ENCODE measurements around the gene ZNF234. TPM values are rescaled to one million over a fixed set of nuclear protein-coding genes. Genes with fewer than 3 reads are reported as not detected.

Gene ZNF234
- total RNA-seq (2022; extraction: Qiagen RNA extraction): 1.9 to 2.6 TPM (median 2.1 TPM) in 5 replicates

DNA sequence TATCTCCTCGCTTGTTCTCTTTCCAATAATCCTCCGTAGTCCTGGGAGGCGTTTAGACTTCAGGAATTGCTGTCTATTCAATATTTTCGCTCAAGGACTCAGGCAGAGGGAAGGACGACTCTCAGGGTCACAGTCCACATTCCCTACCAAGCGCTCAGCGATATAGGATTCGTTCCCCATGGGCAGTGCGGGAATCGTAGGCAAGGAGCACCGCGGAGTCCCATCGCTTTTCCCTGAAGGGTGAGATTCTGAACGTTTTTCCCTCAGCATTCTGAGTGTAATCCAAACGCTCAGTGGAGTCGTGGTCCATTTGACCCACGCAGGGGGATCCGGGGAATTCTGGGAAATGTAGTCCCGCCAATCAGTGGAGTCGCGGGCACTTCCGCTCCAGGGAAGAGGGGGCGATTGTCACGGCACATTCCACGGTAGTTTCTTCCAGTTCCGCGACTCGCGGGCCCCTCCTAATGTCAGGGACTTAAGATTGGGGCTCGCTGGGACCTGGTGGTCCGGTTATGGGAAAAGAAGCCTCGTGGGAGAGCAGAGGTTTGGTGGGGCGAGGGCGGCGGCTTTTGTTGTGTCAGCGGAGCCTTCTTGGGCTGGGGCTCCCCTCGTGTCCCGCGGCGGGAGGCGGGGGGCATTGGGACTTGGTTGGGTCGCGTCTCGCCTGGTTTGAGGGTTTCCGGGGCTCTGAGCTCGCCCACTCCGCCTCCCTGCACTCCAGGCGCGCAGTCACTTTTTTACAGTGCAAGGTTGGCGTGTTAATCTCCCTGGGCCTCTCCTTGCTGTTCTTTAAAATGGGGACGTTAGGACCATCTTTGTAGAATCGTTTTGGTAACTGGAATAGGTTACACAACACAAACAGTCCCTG, at the start of gene ZNF234:
ZNF234 (plus strand) TSS at position 364 of the 868 bp plus-strand sequence. CDS start 3,079 bp downstream, outside the sequence.

DNA sequence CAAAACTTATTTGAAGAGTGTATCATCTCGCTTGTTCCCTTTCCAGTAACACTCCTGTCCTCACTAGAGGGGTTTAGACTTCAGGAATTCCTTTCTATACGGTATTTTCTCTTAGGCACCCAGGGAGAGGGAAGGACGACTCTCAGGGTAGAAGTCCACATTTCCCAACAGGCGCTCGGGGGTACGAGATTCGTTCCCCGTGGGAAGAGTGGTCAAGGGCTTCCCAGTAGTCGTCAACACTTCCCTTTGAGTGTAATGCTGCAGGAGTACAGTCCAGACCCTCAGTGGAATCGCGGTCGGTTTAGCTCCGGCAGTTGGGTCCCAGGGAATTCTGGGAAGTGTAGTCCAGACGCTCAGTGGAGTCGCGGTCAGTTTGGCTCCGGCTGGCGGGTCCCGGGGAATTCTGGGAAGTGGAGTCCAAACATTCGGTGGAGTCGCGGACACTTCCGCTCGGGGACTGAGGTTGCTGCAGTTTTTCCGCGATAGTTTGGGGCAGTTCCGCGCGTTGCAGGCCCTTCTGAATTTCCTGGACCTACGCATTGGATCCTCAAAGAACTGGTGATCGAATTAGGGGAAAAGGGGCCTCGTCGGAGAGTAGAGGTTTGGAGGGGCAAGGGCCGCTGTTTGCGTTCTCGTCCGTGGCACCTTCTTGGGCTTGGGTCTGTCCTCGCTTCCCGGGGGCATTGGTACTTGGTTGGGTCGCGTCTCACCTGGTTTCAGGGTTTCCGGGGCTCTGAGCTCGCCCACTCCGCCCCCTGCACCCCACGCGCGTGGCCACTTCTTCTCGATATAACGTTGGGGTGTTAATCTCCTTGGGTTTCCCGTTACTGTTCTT, 47.2 kb upstream of the ZNF234 start, which contains the start of gene ZNF224:
ZNF224 (plus strand) TSS at position 431 of the 835 bp plus-strand sequence. CDS start 3,513 bp downstream, outside the sequence.

DNA sequence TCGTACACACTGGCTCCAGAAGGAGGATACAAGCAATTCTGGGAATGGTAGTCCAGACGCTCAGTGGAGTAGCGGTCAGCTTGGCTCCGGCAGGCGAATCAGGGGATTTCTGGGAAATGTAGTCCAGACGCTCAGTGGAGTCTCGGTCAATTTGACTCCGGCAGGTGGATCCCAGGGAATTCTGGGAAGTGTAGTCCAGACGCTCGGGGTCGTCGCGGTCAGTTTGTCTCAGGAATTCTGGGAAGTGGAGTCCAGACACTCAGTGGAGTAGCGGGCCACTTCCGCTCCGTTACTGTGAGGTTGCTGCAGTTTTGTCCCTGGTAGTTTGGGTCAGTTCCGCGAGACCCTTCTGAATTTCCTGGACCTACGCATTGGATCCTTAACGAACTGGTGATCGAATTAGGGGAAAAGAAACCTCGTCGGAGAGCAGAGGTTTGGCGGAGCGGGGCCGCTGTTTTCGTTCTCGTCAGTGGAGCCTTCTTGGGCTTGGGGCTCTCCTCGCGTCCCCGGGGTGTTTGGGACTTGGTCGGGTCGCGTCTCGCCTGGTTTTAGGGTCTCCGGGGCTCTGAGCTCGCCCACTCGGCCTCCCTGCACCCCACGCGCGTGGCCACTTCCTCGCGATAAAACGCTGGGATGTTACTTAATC, 28.1 kb upstream of the ZNF234 start, which contains the start of gene ZNF225:
ZNF225 (plus strand) TSS at position 262 of the 646 bp plus-strand sequence. CDS start 2,429 bp downstream, outside the sequence.

DNA sequence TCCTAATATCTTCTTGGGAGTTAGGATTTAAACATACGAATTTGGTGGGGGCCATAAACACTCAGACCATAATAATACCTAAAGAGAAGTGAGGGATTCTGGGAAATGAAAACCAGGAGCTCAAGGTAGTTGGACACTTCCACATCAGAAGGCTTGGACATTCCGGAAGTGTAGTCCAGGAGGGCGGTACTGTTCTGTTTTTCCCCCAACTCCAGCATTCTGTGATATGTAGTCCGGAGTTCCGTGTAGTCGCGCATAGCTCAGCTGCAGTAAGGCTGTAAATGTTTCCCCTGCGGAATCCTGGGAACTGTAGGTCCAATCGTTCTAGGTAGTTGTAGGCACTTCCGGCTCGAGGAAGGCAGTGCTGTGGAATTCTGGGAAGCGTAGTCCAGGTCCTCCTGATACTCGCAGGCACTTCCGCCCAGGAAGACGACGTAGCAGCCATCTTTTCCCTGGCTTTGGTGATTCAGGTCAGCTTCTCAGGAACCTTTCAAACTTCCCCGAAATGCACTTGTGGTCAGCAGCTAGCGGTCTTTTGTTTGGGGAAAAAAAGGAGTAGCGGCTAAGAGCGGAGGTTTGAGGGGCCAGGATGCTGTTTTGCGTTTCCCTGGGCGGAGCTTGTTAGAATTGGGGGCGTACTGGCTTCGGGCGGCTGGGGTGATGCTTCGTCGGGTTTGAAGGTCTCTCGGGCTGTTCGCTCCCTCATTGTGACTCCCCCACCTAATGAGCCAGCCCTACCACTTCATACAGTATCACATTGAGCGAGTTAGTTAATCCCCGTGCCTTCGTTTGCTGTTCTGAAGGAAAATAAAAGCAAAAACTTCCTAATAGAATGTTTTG, 23.5 kb downstream of the ZNF234 start, which contains the start of gene ZNF226:
ZNF226 (plus strand) TSS at position 428 of the 840 bp plus-strand sequence. CDS start 4,981 bp downstream, outside the sequence.

Other genes with a start within 250 kb of the ZNF234 start
- gene ZNF45, start 206.3 kb upstream of the ZNF234 start, total RNA-seq (2022; extraction: Qiagen RNA extraction): 9.7 to 11.6 TPM (median 9.9 TPM) in 5 replicates
- gene ZNF221, start 190.3 kb upstream of the ZNF234 start, total RNA-seq (2022; extraction: Qiagen RNA extraction): 0.30 to 0.74 TPM (median 0.59 TPM) in 5 replicates
- gene ZNF155, start 157.4 kb upstream of the ZNF234 start, total RNA-seq (2022; extraction: Qiagen RNA extraction): 2.3 to 4.3 TPM (median 3.3 TPM) in 5 replicates
- gene ZNF230, start 138.6 kb upstream of the ZNF234 start, total RNA-seq (2022; extraction: Qiagen RNA extraction): 2.3 to 3.2 TPM (median 2.5 TPM) in 5 replicates
- 2.6 to 5.0 TPM (median 3.8 TPM) in 5 replicates for gene ZNF222, start 116.2 kb upstream of the ZNF234 start, total RNA-seq (2022; extraction: Qiagen RNA extraction)
- gene ZNF223, start 89.5 kb upstream of the ZNF234 start, total RNA-seq (2022; extraction: Qiagen RNA extraction): 1.6 to 4.0 TPM (median 3.2 TPM) in 5 replicates
- 0.23 to 0.58 TPM (median 0.36 TPM) in 5 replicates for gene ZNF284, start 69.4 kb upstream of the ZNF234 start, total RNA-seq (2022; extraction: Qiagen RNA extraction)
- gene ZNF224, start 47.2 kb upstream of the ZNF234 start, total RNA-seq (2022; extraction: Qiagen RNA extraction): 8.0 to 10.9 TPM (median 9.9 TPM) in 5 replicates
- 2.5 to 4.1 TPM (median 2.7 TPM) in 5 replicates for gene ZNF225, start 28.2 kb upstream of the ZNF234 start, total RNA-seq (2022; extraction: Qiagen RNA extraction)
- 17.1 to 22.3 TPM (median 21.6 TPM) in 5 replicates for gene ZNF226, start 23.5 kb downstream of the ZNF234 start, total RNA-seq (2022; extraction: Qiagen RNA extraction)
- gene ZNF227, start 71.0 kb downstream of the ZNF234 start, total RNA-seq (2022; extraction: Qiagen RNA extraction): 8.1 to 11.9 TPM (median 10.9 TPM) in 5 replicates
- gene ZNF233, start 118.3 kb downstream of the ZNF234 start, total RNA-seq (2022; extraction: Qiagen RNA extraction): 0.41 to 0.73 TPM (median 0.65 TPM) in 5 replicates
- gene ZNF235, start 163.5 kb downstream of the ZNF234 start, total RNA-seq (2022; extraction: Qiagen RNA extraction): 2.8 to 3.9 TPM (median 3.0 TPM) in 5 replicates
- gene ZNF112, start 215.1 kb downstream of the ZNF234 start, total RNA-seq (2022; extraction: Qiagen RNA extraction): 1.5 to 2.3 TPM (median 2.1 TPM) in 5 replicates